Posterior cingulate gyrus (tissue), 11 donors: ENCODE results near the gene SLC22A9.

Source experiments
- DNase-seq, 10 donors: peaks; one replicate each; pipeline versions ENCODE4 v3.0.0 to v3.0.0-alpha.2; 2020 to 2021; ENCODE audit warnings: mixed read lengths in 3 of 10
- intact Hi-C: fragments of 100-400 bp; cut with DNase I; formaldehyde crosslinking; loops from one replicate; pipeline ENCODE4 v1.15.1; 2023

The SLC22A9 gene

DNA sequence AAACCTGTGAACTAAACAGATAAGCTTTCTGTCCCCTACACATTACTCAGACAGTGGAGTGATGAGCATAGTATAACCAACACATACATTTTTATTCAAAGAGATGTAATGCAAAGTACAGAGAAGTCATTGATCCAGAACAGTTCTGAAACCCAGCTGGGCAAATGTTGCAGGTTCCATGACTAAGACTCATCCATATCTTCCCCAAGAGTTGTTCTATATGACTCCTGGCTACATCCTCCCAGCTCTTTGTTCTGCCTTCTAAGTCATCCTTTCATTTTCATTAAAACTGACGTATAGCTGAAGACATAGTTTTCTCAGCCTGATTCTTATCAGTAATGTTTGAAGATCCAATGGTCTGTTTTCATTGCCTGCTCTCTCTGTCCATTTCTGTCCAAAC is 74.1 kb downstream of the SLC22A9 start:
- DNase-seq: no peak
- intact Hi-C loops: no loop called here

DNA sequence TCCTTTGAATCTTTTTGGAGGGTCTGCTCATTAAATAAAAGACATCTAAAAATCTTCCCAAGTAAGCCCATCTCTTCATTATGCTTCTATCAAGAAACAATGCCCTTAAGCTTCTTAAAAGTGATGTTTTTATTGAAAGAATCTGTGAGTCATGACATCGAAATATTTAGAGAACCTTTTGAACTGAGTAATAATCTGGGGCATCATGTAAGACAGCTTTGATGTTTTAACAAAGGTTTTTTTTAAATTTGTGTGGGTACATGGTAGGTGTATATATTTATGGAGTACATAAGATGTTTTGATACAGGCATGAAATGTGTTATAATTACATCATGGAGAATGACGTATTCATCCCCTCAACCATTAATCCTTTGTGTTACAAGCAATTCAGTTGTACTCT is 74.6 kb downstream of the SLC22A9 start:
- DNase-seq: no peak
- intact Hi-C loops: no loop called here

DNA sequence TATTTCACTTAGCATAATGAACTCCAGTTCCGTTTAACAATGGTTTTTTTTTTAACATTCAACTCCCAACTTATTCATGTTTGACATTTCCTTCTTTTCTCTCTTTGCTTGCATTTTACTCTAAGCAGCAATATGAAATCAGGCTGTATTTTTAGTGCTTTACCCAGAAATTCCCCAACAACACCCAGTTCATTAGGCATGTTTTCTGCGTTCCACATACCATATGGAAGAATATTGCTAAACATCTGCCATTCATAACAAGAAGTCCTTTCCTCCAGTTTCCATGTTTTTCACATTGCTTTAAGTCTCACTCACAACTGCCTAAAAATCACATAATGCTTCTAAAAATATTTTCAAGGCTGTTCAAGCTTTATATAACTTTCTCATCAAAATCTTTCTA is 75.5 kb downstream of the SLC22A9 start:
- DNase-seq: no peak

DNA sequence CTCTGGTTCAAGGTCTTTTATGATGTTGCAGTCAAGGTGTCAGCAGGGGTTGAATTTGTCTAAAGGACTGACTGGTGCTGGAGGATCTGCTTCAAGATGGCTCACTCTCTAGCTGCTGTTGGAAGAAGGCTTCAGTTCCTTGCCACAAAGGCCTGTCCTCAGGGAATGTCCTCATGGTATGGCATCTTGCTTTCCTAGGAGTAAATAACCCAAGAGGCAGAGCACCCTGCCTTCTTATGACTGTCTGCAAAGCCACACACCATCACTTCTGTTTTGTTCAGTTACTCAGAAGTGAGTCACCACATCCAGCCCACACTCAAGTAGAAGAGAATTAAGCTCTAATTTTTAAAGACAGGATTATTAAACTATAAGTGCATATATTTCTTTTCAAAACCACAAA is 76.1 kb downstream of the SLC22A9 start:
- intact Hi-C loops: no loop called here
- no peak for DNase-seq

More for the DNA sequence above, 75.5 kb downstream of the SLC22A9 start:
- intact Hi-C loops: no loop called here

DNA sequence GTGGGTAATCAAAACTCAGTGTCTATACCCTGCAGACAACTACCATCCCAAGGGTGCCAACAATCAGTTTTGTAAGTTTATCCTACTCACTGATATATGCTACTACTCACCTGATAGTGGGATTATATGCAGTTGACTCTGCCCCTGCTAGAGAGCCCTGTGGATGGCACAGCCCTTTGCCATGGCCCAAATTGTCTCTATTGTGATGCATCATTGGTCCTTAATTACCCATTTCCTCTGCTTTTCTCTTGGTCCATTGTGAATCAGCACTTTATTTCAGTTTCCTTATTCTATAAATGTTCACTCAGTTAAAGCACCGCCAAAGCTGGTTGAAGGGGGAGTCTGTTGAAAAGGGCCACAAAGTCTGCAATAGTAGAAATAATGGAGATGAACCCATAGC is 79.1 kb downstream of the SLC22A9 start:
- DNase-seq: no peak
- intact Hi-C loops: no loop called here

DNA sequence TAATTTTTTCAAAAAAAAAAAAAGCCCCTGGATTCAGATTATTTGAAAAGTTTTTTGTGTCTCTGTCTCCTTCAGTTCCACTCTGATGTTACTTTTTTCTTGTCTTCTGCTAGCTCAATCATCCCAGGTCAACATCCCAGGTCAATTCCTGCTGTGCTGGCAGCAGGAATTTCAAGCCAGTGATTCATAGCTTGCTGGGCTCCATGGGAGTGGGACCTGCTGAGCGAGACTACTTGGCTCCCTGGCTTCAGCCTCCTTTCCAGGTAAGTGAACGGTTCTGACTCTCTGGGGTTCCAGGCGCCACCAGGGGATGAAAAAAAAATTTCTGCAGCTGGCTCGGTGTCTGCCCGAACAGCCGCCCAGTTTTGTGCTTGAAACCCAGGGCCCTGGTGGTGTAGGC is 90.0 kb downstream of the SLC22A9 start:
- intact Hi-C loops: no loop called here
- no peak for DNase-seq
